Panc1 (cell line): ENCODE measurements around the gene TIGIT.

Experiments used
- POLR2AphosphoS5 ChIP-seq: IDR thresholded peaks from 2 replicates; pipeline ENCODE4 v1.6.1; 2012; ENCODE audit warnings: mild to moderate bottlenecking, low read depth, low read length, moderate library complexity
- SIN3A ChIP-seq: IDR thresholded peaks from 2 replicates; pipeline ENCODE4 v1.6.1; 2012; ENCODE audit warnings: low read depth, mild to moderate bottlenecking, low read length, moderate library complexity, borderline replicate concordance; ENCODE audit not compliant: insufficient read depth
- TCF7L2 ChIP-seq: IDR thresholded peaks from 2 replicates; pipeline ENCODE4 v1.6.1; 2011; ENCODE audit warnings: mild to moderate bottlenecking, low read depth, low read length, inconsistent platforms
- TF ChIP-seq, protein P1 (sequence below): fragments of 450-650 bp; IDR thresholded peaks from 2 replicates; pipeline ENCODE4 v1.5.1; 2017; ENCODE audit warnings: mild to moderate bottlenecking

DNA sequence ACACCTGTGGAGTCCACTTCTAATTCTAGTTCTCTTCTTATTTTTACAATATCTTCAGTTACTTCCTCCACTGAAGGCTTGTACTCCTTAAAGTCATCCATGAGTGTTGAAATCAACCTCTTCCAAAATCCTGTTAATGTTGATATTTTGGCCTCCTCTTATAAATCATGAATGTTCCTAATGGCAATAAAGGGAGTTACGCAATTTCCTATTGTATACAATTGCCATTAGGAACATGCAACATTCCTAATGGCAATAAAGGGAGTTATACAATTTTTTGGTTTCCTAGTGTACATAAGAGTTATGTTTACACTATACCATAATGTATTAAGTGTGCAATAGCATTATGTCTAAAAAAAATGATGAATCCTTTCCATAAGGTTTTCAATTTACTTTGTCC, 9.2 kb upstream of the TIGIT start:
- TF ChIP-seq, protein P1, sequence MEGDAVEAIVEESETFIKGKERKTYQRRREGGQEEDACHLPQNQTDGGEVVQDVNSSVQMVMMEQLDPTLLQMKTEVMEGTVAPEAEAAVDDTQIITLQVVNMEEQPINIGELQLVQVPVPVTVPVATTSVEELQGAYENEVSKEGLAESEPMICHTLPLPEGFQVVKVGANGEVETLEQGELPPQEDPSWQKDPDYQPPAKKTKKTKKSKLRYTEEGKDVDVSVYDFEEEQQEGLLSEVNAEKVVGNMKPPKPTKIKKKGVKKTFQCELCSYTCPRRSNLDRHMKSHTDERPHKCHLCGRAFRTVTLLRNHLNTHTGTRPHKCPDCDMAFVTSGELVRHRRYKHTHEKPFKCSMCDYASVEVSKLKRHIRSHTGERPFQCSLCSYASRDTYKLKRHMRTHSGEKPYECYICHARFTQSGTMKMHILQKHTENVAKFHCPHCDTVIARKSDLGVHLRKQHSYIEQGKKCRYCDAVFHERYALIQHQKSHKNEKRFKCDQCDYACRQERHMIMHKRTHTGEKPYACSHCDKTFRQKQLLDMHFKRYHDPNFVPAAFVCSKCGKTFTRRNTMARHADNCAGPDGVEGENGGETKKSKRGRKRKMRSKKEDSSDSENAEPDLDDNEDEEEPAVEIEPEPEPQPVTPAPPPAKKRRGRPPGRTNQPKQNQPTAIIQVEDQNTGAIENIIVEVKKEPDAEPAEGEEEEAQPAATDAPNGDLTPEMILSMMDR: no peak
- no peak for TF ChIP-seq POLR2AphosphoS5
- no peak for TF ChIP-seq SIN3A
- no peak for TF ChIP-seq TCF7L2
